ENCODE measurements around the gene XRCC2. TPM values are rescaled to one million over a fixed set of nuclear protein-coding genes. Genes with fewer than 3 reads are reported as not detected.
"Not testable (repeated sequence)": the region's sequence is repeated elsewhere in the genome, so short reads cannot be mapped to it uniquely, and the experiment has no call there.

The XRCC2 gene
- total RNA-seq, 1 donor from 2014 or later, result 2.0 TPM

DNA sequence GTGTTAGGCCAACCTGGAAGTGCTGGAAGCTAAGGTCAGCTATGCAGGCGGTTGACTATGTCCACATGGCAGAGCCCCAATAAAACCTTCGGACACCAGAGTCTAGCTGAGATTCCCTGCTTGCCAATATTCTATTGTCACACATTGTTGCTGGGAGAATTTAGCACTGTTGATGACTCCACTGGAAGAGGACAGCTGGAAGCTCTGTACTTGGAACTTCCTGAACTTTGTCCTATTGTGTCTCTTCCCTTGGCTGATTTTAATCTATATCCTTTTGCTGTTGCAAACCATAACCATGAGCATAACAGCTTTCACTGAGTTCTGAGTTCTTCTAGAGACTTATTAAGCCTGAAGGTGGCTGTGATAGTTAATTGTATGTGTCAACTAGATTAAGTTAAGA lies 12.0 kb downstream of the XRCC2 start:
- DNase-seq, result no peak

DNA sequence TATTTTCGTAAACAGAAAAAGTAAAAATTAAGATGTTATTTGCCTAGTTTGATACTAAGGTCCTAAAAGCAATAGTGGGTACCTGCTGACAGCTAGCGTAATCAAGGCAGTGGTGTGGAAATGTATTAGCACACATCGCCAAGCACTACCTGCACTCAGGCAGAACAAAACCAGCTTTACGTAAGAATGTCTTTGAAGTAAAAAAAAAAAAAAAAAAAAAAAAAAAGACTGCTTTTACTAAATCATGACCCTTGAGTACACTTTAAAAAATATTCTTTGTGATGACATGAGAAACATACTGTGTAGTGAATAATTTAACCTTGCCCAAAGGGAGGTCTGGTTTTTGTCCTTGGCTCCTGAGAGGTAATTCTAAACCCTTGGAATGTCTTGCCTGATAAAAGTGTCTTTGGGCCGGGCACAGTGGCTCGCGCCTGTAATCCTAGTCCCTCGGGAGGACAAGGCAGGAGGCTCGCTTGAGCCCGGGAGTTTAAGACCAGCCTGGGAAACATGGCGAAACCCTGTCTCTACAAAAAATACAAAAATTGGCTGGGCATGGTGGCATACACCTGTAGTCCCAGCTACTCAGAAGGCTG lies 12.7 kb downstream of the XRCC2 start:
- no peak for DNase-seq

DNA sequence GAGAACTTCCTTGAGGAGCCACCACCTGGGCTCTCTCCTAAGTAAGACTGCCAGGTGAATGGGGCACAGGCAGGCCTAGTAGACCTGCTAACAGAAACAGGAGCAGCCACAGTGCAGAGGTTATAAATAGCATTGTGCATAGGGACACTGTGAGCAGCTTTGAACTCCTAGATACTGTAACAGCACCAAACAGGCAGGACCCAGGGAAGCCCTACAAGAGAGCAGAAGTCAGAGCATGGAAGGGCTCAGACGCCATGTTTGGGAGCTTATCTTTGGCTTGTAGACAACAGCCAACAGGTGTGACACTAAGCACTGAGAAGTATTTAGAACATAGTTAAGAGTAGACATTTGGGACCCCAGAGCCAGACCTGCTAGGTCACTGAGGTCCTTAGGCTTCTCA lies 14.5 kb downstream of the XRCC2 start:
- DNase-seq, result no peak

DNA sequence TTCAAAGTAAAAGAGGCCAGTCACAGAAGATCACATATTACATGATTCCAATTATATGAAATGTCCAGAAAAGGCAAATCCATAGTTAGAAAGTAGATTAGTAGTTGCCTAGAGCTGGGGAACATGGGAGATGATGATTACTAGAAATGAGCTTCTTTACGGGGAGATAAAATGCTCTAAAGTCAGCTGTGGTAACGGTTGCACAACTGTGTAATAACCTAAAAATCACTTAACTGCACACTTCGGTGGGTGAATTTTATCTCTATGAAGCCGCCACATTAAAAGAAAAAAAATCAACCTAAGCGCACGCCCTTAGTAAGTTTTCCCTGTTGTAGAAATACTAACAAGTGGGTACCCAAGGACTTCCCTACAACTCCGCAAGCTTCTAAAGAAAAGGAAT lies 15.9 kb downstream of the XRCC2 start:
- no peak for DNase-seq

DNA sequence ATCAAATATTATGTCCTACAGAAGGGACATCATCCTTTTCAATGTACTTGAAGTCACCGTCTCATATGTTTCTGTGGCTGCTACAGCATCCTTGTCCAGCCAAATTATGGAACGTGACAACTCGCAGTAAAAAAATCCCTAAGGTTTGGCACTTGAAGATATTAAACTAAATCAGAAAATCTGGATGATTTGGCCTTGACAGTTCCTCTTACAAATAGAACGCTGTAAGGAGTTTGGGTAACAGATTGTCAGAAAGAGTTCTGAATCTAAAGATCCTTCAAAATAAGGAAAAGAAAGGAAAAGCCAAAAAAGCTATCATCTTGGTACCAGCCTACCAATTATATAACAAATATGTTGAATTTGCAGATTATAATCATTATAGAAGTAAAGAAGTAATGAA lies 21.0 kb downstream of the XRCC2 start:
- DNase-seq, result no peak

DNA sequence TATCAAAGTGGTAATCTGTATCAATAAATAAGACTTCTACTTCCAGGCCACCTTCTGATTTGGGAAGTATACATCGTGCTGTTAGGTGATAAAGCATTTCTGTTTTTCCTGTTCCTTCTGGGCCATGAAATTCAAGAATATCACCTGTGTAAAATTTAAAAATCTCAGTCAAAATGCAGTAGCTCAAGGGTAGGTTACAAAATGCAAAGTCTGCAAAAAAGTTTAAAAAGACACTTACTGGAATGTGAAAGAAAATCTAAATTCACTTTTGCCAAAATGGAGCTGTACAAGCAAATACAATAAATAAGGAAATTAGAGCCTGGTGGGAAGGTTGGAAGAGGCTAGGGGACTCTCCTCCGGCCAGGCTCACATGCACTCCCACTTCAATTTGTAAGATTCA lies 26.7 kb downstream of the XRCC2 start:
- no peak for DNase-seq

DNA sequence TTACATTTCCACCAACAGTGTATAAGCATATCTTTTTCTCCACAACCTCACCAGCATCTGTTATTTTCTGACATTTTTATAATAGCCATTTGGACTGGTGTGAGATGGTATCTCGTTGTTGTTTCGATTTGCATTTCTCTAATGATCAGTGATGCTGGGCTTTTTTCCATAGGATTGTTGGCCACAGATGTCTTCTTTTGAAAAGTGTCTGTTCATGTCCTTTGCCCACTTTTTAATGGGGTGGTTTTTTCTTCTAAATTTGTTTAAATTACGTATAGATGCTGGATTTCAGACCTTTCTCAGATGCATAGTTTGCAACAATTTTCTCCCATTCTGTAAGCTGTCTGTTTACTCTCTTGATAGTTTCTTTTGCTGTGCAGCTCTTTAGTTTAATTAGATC lies 28.9 kb downstream of the XRCC2 start:
- DNase-seq, result no peak

DNA sequence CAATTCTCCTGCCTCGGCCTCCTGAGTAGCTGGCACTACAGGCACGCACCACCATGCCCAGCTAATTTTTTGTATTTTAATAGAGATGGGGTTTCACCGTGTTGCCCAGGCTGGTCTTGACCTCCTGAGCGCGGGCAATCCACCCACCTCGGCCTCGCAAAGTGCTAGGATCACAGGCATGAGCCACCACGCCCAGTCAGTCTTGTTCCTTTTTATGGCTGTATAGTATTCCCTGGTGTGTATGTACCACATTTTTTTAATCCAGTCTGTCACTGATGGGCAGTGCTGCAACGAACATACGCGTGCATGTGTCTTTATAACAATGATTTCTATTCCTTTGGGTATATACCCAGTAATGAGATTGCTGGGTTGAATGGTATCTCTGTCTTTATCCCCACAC lies 29.4 kb downstream of the XRCC2 start:
- not testable (repeated sequence) for DNase-seq

DNA sequence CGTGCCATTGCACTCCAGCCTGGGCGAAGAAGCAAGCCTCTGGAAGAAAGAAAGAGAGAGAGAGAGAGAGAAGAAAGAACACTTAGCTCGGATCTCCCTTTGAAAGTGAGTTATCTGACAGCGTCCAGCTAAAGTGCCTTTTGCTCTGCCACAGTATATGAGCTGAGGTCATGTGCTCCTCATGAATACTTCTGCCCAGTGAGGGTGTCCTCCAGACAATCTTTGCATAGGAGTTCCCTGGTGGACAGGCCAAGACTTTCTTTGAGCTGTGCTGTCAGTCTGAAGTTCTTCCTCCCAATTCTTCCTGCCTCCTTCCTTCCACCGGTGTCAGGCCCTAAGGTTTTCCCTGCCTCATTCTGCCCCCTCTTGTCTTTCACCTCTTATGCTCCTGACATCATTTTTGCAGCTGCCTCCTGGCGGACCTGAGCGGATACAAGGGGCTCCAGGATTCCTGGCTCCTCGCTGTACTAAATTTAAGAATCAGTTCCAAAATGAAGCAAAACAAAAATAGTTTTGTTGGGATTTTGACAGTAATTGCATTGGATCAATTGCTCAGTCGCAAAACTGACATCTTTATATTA lies 31.9 kb downstream of the XRCC2 start:
- DNase-seq, result no peak

DNA sequence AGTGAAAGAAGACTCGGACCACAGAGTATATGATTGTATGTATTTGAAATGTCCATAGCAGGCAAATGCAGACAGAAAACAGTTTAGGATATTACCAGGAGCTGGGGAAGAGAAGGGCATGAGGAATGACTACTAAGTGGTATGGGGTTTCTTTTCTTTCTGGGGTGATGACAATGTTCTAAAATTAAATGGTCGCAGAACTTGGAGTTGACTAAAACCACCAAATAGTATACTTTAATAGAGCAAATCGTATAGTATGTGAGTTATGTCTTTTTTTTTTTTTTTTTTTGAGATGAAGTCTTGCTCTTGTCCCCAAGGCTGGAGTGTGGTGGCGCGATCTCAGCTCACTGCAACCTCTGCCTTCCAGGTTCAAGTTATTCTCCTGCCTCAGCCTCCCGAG lies 34.6 kb downstream of the XRCC2 start:
- DNase-seq, result no peak

DNA sequence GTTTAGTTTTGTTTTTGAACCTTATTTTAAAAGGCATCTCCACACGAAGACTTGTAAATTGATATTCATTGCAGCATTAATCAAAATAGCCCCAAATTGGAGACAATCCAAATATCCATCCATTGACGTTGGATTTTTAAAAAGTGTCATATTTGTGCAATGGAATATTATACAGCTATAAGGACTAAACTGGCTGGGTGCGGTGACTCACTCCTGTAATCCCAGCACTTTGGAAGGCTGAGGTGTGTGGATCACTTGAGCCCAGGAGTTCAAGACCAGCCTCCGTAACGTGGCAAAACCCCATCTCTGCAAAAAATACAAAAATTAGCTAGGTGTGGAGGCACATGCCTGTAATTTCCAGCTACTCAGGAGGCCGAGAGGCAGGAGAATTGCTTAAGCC lies 35.1 kb downstream of the XRCC2 start:
- DNase-seq, result no peak

DNA sequence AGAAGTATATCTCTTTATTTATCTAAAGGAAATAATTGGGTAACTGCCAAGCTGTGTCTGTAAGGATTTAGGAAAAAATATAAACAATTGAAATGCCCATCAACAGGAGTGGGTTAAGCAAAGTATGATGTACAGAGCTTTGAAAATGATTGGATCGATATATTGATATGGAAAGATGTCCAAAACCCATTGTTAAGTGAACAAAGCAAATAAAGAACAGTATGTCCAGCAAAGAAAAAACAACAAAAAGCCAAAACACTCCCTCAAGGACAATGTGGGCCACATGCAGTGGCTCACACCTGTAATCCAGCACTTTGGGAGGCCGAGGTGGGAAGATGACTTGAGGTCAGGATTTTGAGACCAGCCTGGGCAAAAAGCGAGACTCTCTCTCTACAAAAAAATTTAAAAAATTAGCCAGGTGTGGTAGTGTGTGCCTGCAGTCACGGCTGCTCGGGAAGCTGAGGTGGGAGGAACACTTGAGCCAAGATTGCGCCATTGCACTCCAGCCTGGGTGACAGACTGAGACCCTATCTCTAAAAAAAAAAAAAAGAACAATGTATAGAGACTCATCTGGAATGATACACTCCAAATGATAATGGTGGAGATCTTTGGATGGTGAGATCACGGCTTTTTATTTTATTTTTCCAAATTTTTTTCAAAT lies 37.9 kb downstream of the XRCC2 start:
- no peak for DNase-seq

DNA sequence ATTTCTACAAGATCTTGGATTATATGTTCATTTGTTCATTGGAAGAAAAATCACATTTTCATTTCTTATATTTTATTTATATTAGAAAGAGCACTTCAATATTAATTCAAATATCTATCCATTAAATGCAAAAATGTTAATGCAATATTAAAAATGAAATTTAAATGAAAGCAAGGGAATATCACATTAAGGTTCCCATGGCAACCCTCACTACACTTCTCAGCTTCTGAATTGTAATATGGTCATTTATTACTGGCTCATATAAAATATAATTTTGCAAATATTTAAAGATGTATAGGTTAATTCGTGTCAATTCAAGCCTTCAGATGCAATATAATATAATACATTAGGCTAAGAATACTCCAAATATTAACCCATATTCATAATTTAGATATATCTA lies 38.8 kb downstream of the XRCC2 start:
- DNase-seq, result no peak

DNA sequence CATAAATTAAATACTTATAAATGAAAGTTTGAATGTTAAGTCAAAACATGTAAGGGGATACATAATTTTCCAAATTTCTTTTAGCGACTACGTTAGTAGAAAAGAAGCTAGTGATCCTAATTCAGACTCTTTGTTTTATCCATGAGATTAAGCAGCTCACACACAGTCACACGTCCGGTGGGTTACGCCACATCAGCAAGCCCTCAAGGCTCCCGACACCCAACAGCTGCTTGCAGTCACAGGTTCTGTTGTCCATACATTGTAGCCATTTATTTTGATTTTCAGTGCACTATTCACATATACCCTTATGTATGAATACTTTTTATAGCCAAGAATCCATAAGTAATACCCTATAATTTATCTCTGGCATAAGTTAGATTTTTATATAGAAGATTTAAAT lies 39.5 kb downstream of the XRCC2 start:
- DNase-seq, result no peak

DNA sequence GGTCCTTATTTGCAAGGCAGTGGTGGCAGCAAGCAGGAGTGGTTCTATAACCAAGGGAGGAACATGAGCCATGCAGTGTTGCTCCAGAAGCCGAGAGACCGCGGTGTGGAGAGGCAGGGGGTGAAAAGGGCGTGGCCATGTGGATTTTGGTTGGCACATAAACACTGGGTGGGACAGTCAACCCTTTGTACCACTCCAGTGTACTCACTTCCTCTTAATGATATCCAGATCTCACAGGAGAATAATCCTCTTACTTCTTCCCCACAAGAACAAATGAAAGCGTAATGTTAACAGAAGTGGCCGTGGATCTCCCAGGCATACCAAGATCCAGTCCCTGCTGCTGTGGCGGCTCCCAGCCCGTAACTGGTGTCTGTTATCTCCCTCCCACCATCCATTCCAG lies 42.4 kb downstream of the XRCC2 start:
- no peak for DNase-seq

DNA sequence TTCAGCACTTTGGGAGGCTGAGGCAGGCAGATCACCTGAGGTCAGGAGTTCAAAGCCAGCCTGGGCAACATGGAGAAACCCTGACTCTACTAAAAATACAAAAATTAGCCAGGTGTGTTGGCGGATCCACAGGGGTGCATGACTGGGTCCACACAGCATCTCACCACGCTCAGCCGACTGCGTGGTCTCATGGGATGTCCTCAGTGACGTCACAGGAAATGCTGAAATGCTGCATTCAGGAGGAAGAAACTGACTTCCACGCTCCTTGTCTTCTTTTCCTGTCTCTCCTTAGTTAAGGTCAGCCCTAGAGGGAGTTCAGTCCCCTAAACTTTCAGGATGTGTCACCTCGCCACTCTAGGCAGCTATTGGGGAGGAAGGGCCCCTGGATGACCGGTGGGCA lies 42.9 kb downstream of the XRCC2 start:
- no peak for DNase-seq

DNA sequence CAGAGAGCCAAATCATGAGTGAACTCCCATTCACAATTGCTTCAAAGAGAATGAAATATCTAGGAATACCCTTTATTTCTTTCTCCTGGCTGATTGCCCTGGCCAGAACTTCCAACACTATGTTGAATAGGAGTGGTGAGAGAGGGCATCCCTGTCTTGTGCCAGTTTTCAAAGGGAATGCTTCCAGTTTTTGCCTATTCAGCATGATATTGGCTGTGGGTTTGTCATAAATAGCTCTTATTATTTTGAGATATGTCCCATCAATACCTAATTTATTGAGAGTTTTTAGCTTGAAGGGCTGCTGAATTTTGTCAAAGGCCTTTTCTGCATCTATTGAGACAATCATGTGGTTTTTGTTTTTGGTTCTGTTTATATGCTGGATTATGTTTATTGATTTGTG lies 47.2 kb downstream of the XRCC2 start:
- DNase-seq, result not testable (repeated sequence)

DNA sequence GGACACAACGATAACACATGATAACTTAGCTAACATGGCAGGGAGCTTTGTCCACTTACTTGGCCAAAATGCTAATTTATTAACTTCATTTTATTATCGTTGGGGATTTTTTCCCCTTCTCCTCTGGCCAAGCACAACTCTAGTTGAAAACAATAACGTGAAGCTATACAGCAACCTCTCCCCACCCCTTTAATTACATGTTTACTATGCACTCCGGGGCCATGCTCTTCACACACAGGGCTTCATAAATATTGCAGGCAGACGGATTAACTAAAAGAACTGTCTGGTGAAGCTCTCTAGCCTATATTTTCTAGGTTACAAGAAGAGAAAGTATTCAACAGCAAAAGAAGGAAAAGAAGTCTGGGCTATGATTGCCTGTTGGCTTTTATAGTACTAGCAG lies 51.7 kb downstream of the XRCC2 start:
- no peak for DNase-seq

DNA sequence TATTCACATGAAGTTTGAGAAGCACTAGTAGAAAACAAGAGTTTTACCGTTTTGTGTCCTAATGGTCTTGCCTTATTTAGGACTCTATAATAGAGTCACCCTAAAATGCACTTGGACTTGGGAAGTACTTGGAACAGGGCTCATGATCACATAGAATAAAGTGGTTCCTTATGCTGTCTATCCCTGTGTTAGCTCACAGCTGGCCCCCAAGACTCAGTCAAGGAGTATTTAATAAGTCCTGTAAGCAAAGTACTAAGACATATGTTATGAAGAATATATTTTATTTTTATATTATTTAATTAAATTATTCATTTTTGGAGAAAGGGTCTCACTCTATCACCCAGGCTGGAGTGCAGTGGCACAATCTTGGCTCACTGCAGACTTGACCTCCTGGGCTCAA lies 54.5 kb downstream of the XRCC2 start:
- DNase-seq, result no peak

DNA sequence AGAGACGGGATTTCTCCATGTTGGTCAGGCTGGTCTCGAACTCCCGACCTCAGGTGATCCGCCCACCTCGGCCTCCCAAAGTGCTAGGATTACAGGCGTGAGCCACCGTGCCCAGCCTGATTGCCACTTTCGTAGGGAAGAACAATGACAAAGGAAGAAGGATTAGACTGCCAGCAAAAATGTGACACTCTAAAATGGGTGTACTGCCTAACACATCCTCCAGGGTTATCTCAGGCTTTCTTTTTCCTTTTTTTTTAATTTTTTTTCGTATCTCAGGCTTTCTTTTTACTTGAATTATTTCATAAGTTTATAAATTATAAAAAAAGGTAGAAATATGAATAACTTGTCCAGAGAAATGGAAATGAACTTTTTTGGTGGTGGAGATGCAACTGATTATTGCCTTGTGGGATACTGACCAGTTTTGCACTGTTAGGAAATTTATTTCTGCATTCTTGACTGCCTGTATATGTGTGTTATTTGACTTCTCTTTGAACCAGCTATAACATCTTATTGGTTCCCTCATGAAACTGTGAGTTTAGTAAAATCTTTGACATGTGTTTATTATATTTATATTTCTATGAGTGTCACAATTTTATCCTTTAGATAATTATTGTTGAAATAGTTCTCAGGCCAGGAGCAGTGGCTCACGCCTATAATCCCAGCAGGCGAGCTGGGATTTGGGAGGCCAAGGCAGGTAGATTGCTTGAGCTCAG lies 56.8 kb downstream of the XRCC2 start:
- DNase-seq, result no peak

DNA sequence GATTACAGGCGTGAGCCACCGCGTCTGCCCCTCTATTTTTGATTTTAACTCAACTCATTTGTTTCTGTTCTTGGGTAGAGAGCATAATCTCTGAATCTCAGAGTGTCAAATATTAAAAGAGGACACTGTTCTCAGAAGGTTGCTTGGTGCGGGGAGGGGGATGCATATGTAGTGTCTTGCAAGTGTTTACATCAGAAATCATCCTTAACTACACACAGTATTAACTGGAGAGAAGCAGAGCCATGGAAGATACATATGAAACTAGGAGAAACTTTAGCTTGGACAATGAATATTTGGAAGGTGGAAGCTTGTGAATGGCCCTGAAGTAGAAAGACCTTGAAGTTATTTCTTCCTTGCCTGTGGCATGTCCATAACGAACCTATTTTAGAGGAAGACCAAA lies 57.5 kb downstream of the XRCC2 start:
- DNase-seq, result no peak

DNA sequence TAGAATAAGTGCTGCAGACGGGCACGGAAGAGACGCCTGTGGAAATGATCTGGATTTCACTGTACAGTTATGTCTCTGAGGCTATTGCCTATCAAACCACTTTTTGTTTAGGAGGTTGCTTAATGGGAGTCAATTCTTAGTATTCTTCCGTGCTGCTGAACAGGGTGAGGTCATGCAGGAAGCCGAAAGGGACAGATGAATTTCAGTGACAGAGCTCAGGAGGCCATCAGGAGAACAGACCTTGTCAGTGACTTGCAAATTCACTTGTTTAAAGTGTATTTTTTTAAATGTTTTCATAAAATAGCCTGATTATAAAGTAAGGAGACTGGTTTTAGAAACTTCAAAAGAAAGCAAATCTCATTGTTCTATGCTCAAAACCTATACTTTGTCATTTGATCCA lies 58.9 kb downstream of the XRCC2 start:
- DNase-seq, result no peak

DNA sequence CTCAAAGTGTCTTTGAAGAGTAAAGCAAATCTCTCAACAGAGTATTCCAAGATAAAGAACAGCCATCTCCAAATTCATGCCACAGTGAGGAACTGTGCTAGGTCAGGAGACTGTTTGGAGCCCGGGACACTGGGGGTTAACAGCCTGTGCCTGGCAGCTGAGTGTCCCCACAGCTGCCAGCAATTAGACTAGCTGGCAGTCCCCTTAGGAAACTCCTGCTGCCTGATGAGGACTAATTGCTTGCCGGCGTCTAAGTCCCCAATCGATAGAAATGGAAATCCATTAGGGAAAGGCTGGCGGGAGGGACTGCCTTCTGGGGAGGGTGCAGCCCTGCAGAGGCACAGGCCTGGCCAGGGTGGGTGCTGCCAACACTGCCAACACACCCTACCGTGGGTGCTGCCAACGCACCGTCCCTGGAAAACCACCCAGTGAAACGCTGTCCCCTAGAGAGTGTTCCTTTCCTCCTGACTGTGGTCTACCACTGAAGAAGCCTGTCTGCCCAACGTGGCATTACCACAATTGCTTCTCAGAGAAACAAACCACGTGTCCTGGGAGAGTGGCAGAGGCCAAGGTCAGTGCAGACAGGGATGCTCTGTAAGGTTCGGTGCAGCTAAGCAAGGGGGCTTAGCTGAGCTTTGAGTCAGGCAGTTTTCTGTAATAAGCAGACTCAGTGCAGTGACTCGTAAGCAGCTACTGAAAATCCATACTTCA lies 60.8 kb downstream of the XRCC2 start:
- no peak for DNase-seq
